GM21390 (cell line): ENCODE results near the gene DCAF16.
A peak's percentile ranks its signal among the peaks of the same experiment; 100 is the strongest.
"Not testable (repeated sequence)": the region's sequence is repeated elsewhere in the genome, so short reads cannot be mapped to it uniquely, and the experiment has no call there.

Experiments used
- ATAC-seq: cut with Tn5 transposase; IDR thresholded peaks from one replicate; pipeline ENCODE4 v1.9.1; 2021; ENCODE audit not compliant: unreplicated experiment

Gene DCAF16

DNA sequence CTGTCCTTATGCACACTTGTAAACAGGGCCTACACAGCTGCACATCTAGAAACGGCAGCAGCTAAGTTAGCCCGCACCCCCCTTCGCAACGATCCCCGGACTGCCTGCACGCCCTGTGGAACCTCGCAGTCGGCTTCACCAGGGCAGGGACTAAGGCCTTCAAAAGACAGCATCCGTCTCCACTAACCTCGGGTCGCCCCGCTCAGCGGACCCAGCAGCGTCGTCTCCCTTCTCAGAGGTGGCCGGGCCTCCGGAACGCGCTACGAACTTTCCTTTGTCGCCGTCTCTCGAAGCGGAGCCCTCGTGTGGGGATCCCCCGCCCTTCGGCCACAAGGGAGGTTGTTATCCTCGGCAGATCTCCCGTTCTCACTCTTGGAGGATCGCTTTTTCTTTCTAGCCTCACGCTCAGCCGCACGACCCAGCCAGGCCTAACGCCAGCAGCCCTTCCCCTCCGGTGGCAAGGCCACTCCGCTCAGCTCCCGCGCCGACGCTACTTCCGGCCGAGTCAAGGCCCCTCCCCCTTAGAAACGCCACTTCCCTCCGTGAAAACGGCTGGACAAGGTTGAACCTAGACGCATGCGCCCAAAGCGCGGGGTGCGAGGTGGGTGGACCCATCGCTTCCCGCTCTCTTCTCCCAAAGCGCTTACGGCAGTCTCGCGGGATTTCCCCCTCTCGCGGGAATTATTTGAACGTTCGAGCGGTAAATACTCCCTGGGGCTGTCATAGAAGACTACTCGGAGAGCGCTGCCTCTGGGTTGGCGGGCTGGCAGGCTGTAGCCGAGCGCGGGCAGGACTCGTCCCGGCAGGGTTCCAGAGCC lies at the start of gene DCAF16, which contains the start of gene NCAPG:
DCAF16 (minus strand) TSS at position 498 of the 818 bp plus-strand sequence. CDS start 6,616 bp downstream, outside the sequence.
NCAPG (plus strand) TSS at position 720 of the 818 bp plus-strand sequence. CDS start 99 bp downstream, outside the sequence.
- peak; percentile 84 for ATAC-seq

DNA sequence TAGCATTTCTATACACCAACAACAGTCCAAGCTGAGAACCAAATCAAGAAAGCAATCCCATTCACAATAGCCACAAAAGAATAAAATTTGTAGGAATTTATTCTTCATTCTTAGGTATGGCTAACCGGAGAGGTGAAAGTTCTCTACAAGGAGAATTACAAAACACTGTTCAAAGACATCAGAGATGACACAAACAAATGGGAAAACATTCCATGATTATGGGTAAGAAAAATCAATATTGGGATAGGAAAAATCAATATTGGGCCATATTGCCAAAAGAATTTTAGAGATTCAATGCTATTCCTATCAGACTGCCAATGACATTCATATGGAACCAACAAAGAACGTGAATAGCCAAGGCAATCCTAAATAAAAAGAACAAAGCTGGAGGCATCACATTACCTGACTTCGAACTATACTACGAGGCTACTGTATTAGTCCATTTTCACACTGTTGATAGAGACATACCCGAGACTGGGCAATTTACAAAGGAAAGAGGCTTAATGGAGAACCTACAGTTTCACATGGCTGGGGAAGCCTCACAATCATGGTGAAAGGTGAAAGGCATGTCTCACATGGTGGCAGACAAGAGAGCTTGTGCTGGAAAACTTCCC lies 49.3 kb upstream of the DCAF16 start:
- ATAC-seq = no peak

DNA sequence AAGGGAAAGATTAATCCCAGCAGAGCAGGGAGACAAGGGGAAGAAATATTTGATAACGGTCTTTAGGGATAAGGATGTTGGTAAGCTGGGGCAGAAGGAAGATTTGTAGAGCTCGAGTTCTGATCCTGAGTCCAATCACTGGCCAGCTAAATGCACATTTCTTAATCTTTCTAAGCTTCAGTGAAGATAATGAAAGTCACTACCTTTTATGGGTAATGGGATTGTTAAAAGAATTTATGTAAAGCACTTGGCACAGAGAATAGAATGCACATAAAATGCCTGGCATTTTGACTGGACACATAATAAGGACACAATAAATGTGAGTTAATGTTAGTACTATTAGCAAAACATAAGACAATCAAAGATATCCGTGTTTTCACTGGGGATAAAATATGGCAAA lies 43.5 kb upstream of the DCAF16 start:
- no peak for ATAC-seq

DNA sequence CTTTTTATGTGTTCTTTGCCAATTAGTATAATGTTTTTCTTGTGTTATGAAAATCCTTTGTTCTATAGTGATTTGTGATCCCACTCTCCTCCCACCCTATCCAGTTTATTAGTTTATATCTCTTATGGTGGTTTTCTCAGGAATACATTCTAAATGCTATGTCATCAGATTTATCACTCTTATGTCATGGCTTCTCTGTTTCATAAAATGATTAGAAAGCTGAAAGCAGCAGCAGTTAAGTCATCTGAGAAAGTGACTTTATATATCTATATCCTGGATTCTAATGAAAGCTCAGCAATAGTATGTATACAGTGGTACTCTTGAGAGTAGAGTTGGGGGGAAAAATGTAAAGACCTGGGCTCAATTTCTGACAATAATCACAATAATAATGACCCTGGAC lies 41.4 kb upstream of the DCAF16 start:
- ATAC-seq = no peak

DNA sequence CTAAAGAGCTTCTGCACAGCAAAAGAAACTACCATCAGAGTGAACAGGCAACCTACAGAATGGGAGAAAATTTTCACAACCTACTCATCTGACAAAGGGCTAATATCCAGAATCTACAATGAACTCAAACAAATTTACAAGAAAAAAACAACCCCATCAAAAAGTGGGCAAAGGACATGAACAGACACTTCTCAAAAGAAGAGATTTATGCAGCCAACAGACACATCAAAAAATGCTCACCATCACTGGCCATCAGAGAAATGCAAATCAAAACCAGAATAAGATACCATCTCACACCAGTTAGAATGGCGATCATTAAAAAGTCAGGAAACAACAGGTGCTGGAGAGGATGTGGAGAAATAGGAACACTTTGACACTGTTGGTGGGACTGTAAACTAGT lies 39.7 kb upstream of the DCAF16 start:
- ATAC-seq = not testable (repeated sequence)

DNA sequence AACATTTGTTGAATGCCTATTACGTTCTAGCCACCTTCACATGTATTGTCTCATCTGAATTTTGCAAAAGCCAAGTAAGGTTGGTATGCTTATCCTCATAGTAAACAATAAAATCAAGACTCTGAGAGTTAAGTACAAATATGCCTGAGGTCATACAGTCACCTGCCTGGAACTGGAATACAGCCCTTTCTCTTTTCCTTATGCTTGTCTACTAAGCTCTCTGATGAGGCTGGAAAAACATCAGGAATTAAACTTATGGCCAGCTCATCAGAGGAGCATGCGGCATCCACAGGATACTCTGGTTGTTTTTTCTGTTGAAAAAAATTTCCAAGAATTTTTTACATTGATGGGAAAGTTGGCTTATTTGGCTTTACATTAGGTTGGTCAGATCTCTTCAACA lies 35.7 kb upstream of the DCAF16 start:
- ATAC-seq = no peak

DNA sequence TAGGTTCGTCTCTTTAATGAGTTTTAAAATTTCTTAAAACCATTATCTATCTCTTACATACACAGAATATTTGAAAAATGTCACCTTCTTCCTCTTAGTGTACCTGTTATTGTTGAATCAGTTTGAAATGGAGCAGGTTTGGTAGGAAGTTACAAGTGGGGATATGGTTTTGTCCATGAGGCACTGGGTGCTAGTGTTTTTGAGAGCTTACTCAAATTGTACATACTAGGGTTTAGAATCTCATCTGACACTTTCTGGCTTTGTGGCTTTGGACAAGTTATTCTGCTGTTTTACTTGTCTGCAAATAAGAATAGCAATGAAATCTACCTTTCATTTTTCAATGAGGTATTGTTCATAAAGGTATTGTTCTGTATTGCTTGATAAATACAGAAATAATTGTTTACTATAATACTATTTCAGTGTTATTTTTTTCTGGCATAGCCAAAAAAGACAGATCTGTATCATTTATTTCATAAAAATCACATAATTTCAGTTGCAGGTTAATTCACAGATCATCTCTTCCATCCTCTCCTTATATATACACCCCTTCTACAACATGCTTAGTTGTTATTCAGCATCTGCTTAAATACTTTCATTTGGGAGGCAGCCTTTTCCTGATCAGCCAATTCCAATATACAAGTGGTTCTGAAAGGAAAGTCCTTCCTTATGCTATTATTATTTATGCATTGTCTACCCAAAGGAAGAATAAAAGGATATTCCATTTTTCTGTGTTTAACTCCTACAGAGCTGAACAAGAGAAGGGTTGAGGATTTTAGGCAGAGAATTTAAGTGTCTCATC lies 13.5 kb upstream of the DCAF16 start:
- ATAC-seq = no peak

DNA sequence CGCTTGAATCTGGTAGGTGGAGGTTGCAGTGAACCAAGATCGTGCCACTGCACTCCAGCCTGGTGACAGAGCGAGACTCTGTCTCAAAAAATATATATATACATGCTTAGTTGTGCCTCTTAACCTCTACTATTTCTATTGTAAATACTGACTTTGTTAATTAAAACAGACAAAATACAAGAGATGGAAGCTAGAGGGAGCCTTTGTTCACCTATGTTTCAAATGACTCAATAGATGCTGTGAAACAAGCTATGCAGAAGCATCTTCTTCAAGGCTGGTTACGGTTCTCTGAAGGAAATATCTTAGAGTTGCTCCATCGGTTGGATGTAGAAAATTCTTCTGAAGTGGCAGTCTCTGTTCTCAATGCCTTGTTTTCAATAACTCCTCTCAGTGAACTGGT lies 6.5 kb upstream of the DCAF16 start:
- ATAC-seq = peak; percentile 72

DNA sequence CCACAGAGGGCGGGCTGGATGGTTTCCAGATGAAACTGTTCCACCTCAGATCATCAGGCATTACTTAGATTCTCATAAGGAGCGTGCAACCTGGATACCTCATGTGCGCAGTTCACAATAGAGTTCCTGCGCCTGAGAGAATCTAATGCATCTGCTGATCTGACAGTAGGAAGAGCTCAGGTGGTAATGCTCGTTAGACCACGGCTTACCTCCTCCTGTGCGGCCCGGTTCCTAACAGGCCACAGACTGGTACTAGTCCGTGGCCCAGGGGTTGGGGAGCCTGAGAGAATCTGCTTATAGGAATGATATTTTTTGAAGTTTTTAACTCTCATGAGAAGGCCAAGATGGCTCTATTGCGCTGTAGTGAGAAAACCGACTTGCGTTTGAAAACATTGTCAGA lies 5.6 kb upstream of the DCAF16 start:
- no peak for ATAC-seq

DNA sequence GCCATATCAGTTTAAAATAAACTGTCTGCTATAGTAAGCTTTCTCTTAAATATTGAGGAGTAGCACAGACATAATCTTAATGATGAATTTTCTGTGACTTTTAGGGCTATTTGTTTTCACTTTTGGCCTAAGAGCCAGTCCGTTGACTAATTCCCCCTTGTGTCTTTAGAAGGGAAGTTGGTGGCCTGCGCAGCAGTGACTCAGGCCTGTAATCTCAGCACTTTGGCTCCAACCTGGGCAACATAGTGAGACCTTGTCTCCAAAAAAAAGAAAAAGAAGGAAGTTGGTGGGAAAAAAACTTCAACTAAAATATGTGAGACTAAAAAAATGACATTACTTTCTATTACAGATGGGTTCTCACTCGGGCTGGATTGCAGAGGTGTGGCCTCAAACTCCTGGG lies 3.6 kb upstream of the DCAF16 start:
- ATAC-seq = no peak

DNA sequence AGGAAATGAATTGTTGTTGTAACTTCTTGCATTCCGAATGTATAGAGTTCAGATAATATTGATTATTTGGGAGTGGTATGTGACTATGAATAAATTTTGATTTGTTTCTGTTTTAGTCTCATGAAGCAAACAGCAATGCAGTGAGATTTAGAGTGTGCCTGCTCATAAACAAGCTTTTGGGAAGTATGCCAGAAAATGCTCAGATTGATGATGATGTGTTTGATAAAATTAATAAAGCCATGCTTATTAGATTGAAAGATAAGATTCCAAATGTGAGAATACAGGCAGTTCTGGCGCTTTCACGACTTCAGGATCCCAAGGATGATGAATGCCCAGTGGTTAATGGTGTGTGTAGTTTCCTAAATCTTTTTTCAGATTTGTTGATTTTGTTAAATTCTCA lies 2.2 kb upstream of the DCAF16 start:
- no peak for ATAC-seq

DNA sequence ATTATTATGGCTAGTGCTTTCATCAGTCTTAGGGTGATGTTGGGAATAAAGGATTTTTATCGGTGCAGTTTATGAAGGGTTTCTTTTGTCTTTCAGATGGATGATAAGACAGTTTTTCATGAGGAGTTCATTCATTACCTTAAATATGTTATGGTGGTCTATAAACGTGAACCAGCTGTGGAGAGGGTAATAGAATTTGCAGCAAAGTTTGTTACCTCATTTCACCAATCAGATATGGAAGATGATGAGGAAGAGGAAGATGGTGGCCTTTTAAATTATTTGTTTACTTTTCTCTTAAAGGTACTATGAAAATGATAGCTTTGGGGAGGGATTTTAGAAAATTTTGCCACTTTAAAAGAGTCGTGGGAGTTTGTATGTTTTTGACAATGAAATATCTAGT lies 1.6 kb upstream of the DCAF16 start:
- ATAC-seq = no peak

DNA sequence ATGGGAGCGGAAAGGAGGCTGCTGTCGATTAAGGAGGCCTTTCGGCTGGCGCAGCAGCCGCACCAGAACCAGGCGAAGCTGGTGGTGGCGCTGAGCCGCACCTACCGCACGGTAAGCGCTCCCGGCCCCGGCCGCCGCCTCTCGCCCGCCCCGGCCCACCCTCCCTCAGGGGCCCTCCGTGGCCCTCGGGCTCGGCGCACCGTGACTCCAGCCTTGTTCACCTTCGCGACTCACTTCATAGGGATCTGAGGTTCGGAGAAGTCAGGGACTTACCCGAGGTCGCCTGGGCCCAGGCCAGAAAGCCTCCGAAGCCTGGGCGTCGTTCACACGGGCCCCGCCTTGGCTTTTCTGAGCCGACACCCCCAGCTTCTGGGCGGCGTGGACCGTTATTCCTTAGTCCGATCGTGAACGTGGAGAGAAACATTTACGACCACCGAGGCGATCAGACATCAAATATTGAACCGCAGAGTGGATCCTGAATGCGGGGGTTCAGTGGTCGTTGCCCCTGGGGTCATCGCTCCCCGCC lies 584 bp upstream of the DCAF16 start:
- peak; percentile 34 for ATAC-seq

DNA sequence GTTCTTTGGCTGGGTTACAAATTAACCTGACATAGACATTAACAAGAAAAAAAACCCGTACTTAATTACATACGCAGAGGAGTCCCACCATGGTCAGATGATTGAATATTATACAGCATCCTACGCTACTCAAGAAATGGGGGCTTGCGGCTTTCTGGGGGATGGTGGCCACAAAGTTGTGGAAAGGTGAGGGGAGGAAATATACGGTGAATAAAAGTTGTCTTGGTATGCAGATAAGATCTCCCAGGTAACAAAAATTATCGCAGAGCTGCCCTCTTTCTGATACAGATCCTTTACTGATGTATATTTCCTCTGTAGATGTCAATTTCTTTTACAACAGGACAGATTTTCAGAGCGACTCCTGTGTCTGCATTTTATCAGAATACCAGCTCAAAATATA lies 890 bp downstream of the DCAF16 start:
- no peak for ATAC-seq

DNA sequence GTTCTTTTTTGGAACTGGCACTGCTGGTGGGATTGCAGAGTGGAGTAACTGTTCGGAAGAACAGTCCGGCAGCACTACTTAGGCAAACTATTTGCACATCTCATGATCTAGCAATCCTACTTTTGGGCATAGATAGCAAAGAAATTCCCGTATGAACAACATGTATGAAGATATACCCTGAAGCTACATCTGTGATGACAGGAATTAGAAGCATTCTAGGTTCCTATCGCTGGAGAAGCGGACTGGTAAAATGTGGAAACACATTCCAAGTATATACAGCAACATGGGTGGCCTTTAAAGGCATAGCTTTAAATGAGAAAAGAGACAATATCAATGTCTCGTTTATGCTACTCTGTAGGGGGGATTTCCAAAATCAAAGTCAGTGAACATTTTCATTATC lies 3.1 kb downstream of the DCAF16 start:
- no peak for ATAC-seq

DNA sequence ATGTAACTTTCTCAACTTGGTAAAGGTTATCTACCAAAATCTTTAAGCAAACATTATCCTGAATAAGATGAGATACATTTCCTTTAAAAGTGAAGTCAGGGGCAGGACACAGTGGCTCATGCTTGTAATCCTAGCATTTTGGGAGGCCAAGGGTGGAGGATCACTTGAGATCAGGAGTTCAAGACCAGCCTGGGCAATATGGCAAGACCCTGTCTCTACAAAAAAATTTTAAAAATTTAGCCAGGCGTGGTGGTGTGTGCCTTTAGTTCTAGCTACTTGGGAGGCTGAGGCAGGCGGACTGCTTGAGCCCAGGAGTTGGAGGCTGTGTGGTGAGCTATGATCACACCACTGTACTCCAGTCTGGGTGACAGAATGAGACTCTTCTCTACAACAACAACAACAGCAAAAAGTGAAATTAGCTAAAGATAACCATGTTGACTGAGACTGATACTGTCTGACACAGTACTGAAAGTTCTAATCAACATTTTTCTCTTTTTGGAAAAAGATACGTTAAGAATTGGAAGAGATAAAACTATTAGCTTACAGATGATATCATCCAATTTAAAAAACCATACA lies 4.9 kb downstream of the DCAF16 start:
- ATAC-seq = no peak

DNA sequence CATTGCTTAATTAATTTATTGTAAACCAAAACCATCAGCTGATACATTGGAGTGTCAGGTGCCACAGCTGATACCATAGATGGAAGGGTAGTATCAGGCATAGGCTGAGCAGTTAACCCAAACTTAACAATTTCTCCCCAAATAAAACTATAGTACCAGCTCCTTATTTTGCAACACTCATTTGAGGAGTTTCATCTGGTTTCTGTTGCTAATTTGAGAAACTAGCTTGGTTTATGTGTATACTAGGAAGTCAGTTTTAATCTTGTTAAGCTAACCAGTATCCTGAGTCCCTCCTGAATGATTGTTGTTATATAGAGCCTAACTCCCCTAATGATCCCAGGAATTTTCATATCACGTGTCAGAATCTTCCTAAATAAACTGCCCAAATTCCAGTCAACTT lies 12.7 kb downstream of the DCAF16 start:
- ATAC-seq = no peak

DNA sequence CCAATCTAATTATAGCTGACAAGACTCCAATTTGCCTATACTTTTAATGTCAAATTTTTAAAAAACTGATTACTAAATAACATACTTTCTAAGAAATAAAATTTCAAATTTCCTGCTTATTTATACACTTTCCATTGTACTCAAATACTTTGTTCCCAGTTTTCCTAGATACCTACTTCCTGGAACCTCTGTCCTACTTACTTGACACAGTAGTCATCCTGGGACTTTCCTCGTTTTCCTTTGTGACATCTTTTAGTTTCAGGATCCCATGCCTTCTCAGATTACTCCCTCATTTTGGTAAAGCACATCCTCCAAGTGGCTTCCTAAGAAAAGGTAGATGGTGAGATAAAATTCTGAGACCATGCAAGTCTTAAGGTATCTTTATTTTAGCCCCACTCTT lies 15.8 kb downstream of the DCAF16 start:
- ATAC-seq = no peak

DNA sequence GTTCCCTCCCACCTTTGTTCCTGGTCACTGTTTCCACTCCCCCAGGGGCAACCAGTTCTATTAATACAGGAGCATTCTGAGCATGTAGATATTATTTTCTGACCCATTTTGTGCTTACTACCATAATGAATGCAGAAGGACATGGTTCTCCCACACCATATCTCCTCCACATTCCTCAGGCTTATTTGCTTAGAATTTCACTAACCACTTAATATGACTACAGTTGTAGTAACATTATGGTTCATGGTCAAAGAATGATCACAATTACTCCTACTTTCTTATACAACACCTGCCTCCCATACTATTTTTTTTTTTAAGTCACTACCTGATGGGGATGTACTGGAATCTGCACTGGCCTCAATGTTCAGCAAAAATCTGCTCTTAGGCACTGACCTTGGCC lies 21.6 kb downstream of the DCAF16 start:
- no peak for ATAC-seq

DNA sequence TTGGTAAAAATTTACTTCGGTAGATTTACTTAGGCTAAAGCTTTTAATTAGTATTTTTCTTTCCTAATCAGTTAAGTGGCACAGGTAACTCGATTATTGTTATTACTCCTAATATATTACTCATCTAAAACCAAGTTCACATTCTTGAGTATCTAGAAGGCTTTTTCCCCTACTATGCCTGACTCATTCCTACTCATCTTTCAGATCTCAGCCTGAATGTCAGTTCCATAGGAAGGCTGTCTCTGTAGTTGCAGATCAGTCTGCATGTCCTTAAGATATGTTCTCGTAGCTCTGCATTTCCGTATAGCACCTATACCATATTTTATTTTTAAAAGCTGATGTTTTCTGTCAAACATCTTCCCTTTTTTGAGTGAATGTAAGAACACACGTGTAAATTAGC lies 23.2 kb downstream of the DCAF16 start:
- ATAC-seq = no peak

DNA sequence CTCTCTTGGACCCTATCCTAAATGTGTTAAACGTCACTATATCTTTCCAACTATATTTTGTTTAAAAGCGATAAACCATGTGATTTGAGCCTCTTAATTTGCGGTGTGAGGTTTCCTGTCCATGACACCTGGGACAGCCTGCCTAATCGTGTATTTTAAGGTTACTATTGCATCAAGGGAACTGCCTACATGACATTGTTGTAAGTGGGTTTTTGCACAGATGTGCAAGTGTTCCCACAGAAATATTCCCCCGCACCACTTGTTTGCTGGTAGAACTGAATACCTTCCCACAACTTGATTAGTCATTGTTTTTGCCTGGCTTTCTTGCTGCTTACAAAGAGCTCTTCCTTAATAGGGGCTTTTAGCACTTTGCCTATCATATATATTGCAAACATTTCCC lies 24.0 kb downstream of the DCAF16 start:
- no peak for ATAC-seq
